RWPE2 (cell line): Measurements from ENCODE around the gene ANO8.
"Not testable (repeated sequence)": the region's sequence is repeated elsewhere in the genome, so short reads cannot be mapped to it uniquely, and the experiment has no call there.

Source experiments
- ATAC-seq: fragments of 200-7000 bp; cut with Tn5 transposase; 3 replicates; pipeline ENCODE4 v1.9.1; 2021; ENCODE audit warnings: low read depth
- DNase-seq: peaks from one replicate; pipeline ENCODE4 v3.0.0-alpha.2; 2020; ENCODE audit warnings: low spot score
- H3K27ac ChIP-seq: fragments of 450-650 bp; 2 replicates; pipeline ENCODE4 v1.5.1; 2017; ENCODE audit warnings: mild to moderate bottlenecking; ENCODE audit not compliant: poor library complexity, severe bottlenecking
- H3K27me3 ChIP-seq: fragments of 250-450 bp; sonication (Bioruptor Pico); 2 replicates; pipeline ENCODE4 v1.5.1; 2021; ENCODE audit warnings: mild to moderate bottlenecking, moderate library complexity; ENCODE audit not compliant: insufficient read depth, poor library complexity, severe bottlenecking
- H3K36me3 ChIP-seq: fragments of 250-450 bp; sonication (Bioruptor Pico); 2 replicates; pipeline ENCODE4 v1.5.1; 2020; ENCODE audit warnings: low read depth, mild to moderate bottlenecking, moderate library complexity
- H3K4me1 ChIP-seq: fragments of 250-450 bp; sonication (Bioruptor Pico); 2 replicates; pipeline ENCODE4 v1.5.1; 2021; ENCODE audit warnings: mild to moderate bottlenecking, moderate library complexity; ENCODE audit not compliant: insufficient read depth, poor library complexity, severe bottlenecking
- H3K4me3 ChIP-seq: fragments of 250-450 bp; sonication (Bioruptor Pico); 2 replicates; pipeline ENCODE4 v1.5.1; 2021; ENCODE audit warnings: mild to moderate bottlenecking, moderate library complexity; ENCODE audit not compliant: severe bottlenecking
- H3K9me3 ChIP-seq: fragments of 250-450 bp; sonication (Bioruptor Pico); 2 replicates; pipeline ENCODE4 v1.5.1; 2021; ENCODE audit warnings: mild to moderate bottlenecking, moderate library complexity; ENCODE audit not compliant: severe bottlenecking
- TF ChIP-seq, protein P1 (sequence below): fragments of 450-650 bp; IDR thresholded peaks from one replicate; pipeline ENCODE4 v1.5.1; 2017; ENCODE audit warnings: mild to moderate bottlenecking, moderate library complexity; ENCODE audit not compliant: poor library complexity, severe bottlenecking

ANO8 gene

DNA sequence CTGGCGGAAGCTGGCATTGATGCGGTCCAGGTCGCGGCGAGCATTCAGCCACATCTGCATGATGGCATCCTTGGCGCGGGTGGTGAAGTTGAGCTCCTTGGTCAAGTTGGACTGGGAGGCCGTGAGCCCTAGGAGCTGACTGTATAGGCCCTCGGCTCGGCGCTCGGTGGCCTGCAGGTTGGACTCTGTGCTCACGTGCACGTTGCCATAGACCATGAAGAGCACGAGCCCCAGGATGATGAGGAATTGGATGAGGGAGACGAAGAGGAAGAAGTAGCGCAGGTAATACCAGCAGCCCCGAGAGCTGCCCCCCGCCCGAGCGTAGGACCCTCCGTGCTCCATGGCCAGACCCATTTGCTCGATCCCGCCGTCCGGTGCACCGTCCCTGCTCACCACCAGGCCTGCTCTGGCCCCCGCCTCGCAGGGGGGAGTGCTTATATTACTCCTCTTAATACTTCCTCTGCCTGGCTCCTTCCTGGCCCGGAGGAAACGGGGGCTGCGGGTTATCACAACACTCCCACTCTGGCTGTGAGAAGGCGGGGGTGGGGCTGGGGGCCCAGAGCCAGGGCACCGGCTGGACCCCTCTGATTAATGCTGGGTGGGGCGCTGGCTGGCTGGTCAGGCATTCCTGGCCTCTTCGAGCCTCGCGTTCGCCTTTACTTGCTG lies 42.4 kb upstream of the ANO8 start, which contains the start of gene PLVAP:
TSS of gene PLVAP (minus strand) at position 408 of the 666 bp plus-strand sequence. CDS start at position 354, 54 bp downstream.
- H3K4me3 ChIP-seq: no peak within 1 kb of the TSS
- no peak within 1 kb of the TSS for H3K27ac ChIP-seq
- no peaks in the 10 kb centered on the region for H3K4me1 ChIP-seq
- ATAC-seq (no peak), DNase-seq (no peak)
- H3K9me3 ChIP-seq: no peaks in the 10 kb centered on the region
- no peaks in the 10 kb centered on the region for H3K27me3 ChIP-seq
- TF ChIP-seq, protein P1, sequence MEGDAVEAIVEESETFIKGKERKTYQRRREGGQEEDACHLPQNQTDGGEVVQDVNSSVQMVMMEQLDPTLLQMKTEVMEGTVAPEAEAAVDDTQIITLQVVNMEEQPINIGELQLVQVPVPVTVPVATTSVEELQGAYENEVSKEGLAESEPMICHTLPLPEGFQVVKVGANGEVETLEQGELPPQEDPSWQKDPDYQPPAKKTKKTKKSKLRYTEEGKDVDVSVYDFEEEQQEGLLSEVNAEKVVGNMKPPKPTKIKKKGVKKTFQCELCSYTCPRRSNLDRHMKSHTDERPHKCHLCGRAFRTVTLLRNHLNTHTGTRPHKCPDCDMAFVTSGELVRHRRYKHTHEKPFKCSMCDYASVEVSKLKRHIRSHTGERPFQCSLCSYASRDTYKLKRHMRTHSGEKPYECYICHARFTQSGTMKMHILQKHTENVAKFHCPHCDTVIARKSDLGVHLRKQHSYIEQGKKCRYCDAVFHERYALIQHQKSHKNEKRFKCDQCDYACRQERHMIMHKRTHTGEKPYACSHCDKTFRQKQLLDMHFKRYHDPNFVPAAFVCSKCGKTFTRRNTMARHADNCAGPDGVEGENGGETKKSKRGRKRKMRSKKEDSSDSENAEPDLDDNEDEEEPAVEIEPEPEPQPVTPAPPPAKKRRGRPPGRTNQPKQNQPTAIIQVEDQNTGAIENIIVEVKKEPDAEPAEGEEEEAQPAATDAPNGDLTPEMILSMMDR: no peak
- no peaks in the 10 kb centered on the region for H3K36me3 ChIP-seq

DNA sequence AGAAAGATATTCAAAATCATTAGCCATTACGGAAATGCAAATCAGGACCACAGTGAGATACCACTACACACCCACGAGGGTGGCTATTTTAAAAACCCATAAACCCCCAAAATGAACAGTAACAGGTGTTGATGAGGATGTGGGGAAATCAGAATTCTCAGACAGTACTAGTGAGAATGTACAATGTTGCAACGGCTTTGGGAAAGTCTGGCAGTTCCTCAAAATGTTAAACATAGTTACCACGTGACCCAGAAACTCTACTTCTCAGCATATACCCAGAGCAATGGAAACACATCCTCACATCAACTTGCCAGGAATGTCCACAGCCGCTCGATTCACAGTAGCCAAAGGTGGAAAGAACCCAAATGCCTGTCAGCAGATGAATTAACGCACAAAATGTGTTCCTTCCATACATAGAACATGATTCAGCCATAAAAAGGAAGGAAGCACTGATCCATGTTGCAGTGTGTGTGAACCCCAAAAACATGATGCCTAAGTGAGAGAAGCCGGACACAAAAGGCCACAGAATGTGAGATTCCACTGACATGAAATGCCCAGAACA lies 35.5 kb upstream of the ANO8 start:
- H3K4me3 ChIP-seq: no peak overlapping the region
- no peaks in the 10 kb centered on the region for H3K27me3 ChIP-seq
- DNase-seq (no peak), ATAC-seq (no peak)
- no peaks in the 10 kb centered on the region for H3K9me3 ChIP-seq
- no peaks in the 10 kb centered on the region for H3K4me1 ChIP-seq
- no peaks in the 10 kb centered on the region for H3K36me3 ChIP-seq
- no peak overlapping the region for H3K27ac ChIP-seq
- TF ChIP-seq, protein P1: no peak

DNA sequence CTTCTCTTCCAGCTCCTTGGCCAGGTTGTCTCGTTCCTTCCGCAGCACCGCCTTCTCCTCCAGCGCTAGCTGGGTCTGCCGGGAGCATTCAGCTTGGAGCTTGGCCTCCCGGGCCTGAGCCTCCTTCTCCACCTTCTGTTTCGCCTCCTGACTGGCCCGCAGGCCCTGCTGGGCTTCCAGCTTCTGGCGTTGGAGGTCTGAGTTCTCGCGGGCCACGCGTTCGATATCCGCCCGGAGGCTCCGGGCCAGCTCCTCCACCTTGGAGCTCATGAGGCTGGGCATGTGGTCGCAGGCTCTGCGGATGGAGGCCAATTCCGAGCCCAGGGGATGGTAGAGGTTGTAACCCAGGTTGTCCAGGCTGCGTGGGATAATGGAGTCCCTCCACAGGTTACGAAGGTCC lies 30.7 kb upstream of the ANO8 start:
- H3K27me3 ChIP-seq: no peaks in the 10 kb centered on the region
- H3K4me1 ChIP-seq: no peaks in the 10 kb centered on the region
- DNase-seq: no peak
- no peaks in the 10 kb centered on the region for H3K9me3 ChIP-seq
- H3K27ac ChIP-seq: no peak overlapping the region
- no peaks in the 10 kb centered on the region for H3K36me3 ChIP-seq
- TF ChIP-seq, protein P1: no peak
- ATAC-seq: no peak
- no peak overlapping the region for H3K4me3 ChIP-seq

DNA sequence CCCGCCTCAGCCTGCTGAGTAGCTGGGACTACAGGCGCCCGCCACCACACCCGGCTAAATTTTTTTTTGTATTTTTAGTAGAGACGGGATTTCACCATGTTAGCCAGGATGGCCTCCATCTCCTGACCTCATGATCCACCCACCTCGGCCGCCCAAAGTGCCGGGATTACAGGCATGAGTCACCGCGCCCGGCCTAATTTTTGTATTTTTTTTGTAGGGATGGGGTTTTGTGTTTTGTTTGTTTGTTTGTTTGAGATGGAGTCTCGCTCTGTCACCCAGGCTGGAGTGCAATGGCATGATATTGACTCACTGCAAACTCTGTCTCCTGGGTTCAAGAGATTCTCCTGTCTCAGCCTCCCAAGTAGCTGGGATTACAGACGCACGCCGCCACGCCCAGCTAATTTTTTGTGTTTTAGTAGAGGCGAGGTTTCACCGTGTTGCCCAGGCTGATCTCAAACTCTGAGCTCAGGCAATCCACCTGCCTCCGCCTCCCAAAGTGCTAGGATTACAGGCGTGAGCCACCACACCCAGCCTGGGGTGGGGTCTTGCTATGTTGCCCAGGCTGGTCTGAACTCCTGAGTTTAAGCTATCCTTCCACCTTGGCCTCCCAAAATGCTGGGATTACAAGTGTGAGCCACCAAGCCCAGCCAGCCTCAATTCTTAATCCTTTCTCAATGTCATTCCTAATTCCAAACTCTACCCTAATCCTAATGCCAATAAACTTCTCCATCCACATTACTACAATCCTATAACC lies 29.4 kb upstream of the ANO8 start:
- ATAC-seq, H3K4me3 ChIP-seq, H3K27me3 ChIP-seq, DNase-seq, H3K9me3 ChIP-seq, H3K27ac ChIP-seq, H3K36me3 ChIP-seq, H3K4me1 ChIP-seq: not testable (repeated sequence)

DNA sequence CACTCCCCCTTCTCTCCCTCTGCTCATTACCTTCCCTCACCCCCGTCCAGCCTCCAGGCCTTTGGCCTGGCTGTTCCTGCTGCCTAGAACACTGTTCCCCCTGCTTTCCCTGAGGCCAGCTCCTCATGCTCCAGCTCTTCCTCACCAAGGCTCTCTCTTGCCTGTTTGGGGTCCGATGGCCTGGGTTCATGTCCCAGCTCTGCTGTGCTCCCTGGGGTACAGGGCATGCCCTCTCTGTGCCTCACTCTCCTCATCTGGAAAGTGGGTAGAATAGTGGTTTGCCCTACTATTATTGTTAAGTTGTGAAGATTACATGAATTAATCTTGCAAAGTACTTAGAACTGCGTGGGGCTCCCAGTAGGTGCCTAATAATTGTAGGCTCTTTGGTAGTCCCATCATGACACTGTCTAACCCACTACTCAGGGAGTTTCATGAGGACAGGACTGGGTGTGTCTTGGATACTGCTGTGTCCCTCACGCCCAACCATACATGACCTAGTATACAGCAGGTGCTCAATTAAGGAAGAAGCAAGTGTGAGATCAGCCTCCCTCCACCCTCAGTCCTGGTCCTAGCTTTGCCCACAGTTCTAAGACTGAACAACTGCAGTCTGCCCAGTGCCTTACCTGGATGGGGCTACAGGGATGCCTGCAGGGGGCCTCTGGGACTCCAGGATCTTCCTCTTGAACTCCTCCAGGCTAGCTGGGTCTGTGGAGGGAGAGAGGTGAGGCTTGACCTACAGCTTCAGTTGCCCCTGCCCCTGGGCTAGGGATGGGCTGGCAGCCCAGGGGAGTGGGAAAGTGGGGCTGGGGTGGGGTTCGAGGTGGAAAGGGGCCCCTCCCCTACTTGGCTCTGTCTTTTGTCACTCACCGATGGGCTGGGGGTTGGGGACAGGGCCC lies 25.5 kb upstream of the ANO8 start:
- Histone ChIP-seq H3K4me1 (no peaks in the 10 kb centered on the region), H3K27me3 (no peaks in the 10 kb centered on the region), H3K36me3 (no peaks in the 10 kb centered on the region), H3K4me3 (no peak overlapping the region), H3K9me3 (no peaks in the 10 kb centered on the region), H3K27ac (no peak overlapping the region)
- TF ChIP-seq, protein P1: no peak
- ATAC-seq (no peak), DNase-seq (no peak)
